SK-N-MC (cell line): ENCODE results near the gene FALEC.

ENCODE experiments used
- DNase-seq: peaks from one replicate; pipeline ENCODE4 v3.0.0-alpha.2; 2011; ENCODE audit warnings: low read depth, low spot score
- H3K27ac ChIP-seq: fragments of 200-600 bp; sonication (generic); 2 replicates; pipeline ENCODE4 v1.5.1; 2016; ENCODE audit warnings: mixed run types
- H3K36me3 ChIP-seq: fragments of 200-600 bp; sonication (generic); 2 replicates; pipeline ENCODE4 v1.6.1; 2017; ENCODE audit warnings: antibody characterized with exemption, low read length, mixed read lengths; ENCODE audit not compliant: insufficient read depth
- H3K4me3 ChIP-seq: fragments of 200-600 bp; sonication (generic); 2 replicates; pipeline ENCODE4 v1.5.1; 2016
- H3K9ac ChIP-seq: fragments of 200-600 bp; sonication (generic); 2 replicates; pipeline ENCODE4 v1.8.0; 2017; ENCODE audit warnings: mixed run types, mixed read lengths; ENCODE audit not compliant: insufficient read length
- H3K9me3 ChIP-seq: fragments of 200-600 bp; sonication (generic); 2 replicates; pipeline ENCODE4 v1.6.1; 2017; ENCODE audit warnings: low read depth, mild to moderate bottlenecking, antibody characterized with exemption, low read length, moderate library complexity, mixed read lengths
- EZH2 ChIP-seq: fragments of 200-600 bp; sonication (generic); IDR thresholded peaks from one replicate; pipeline ENCODE4 v1.6.1; 2017; ENCODE audit warnings: antibody characterized with exemption
- FOXP2 ChIP-seq: optimal IDR thresholded peaks from 2 replicates; pipeline ENCODE3; 2011; ENCODE audit warnings: mild to moderate bottlenecking, moderate library complexity; ENCODE audit not compliant: insufficient read depth; ENCODE audit errors: extremely low read length, control extremely low read depth
- POLR2AphosphoS5 ChIP-seq: IDR thresholded peaks from 2 replicates; pipeline ENCODE4 v1.6.1; 2012; ENCODE audit warnings: mild to moderate bottlenecking, low read depth, low read length, borderline replicate concordance

Gene FALEC

DNA sequence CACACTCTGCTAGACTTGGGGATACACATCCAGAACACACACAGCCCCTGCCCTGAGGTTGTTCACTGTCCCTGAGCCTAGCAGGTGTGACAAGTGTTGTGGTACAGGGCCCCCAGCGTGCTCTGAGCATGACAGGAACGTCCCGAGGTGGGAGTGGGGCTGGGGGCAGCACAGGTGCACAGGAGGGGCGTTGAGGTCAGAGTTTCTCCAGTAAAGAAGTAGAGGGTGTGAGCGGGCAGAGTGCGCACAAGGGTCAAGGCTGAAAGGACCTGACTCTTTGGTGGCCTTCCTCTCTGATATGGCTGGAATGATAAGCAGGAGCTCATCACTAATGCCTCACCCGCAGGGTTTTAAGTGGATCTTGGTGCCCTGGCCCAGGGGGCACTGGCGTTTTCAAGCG lies 1.3 kb upstream of the FALEC start:
- TF ChIP-seq POLR2AphosphoS5 (no peak), EZH2 (no peak), FOXP2 (no peak)
- no peaks in the 10 kb centered on the region for H3K9me3 ChIP-seq
- no peaks in the 10 kb centered on the region for H3K36me3 ChIP-seq
- no peak overlapping the region for H3K4me3 ChIP-seq
- H3K9ac ChIP-seq, result no peak overlapping the region
- no peak for DNase-seq
- no peak overlapping the region for H3K27ac ChIP-seq

DNA sequence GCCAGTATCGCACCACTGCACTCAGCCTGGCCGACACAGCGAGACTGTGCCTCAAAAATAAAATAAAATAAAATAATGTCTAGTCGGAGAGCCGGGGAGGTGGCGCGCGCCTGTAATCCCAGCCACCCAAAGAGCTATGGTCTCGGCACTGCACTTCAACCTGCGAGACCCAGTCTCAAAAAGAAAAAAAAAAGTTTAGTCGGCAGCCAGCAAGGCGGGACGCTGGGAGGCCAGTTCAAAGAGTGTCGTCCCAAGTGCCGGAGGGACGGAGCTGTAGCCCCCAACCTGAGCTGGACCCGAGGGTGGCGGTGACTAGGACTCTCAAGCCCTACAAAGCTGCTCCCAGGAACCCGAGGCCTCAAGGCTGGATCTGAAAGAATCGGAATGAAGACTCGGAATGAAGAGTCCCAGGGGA lies 632 bp upstream of the FALEC start:
- H3K27ac ChIP-seq, result no peak overlapping the region
- no peak overlapping the region for H3K9ac ChIP-seq
- no peak for TF ChIP-seq POLR2AphosphoS5
- no peak for TF ChIP-seq EZH2
- TF ChIP-seq FOXP2, result no peak

DNA sequence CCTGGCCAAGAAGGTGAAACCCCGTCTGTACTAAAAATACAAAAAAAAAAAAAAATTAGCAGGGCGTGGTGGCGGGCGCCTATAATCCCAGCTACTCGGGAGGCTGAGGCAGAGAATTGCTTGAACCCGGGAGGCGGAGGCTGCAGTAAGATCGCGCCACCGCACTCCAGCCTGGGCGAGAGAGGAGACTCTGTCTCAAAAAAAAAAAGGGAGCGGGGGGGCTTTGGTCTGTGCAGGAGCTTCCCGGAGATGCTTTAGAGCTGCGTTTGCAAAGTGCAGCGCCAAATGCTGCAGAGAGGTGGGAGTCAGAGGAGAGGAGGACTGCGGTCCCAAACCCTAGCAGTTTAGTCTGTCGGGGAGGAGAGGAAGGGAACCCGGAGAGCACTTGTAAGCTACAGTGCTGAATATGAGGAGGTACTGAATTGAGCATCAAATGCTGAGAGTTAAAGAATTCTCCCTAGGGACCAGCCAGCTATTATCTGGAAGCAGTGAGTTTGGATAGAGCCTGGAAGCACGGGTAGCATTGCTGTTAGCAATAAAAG lies 569 bp downstream of the FALEC start:
- no peak for DNase-seq
- Histone ChIP-seq H3K9ac (peak overlapping the region; percentile 55), H3K36me3 (no peaks in the 10 kb centered on the region), H3K27ac (no peak overlapping the region), H3K4me3 (peak overlapping the region; percentile 79), H3K9me3 (no peaks in the 10 kb centered on the region)
- TF ChIP-seq EZH2, result no peak
- TF ChIP-seq POLR2AphosphoS5, result no peak
- TF ChIP-seq FOXP2, result no peak

More for the DNA sequence above, 632 bp upstream of the FALEC start:
- H3K9me3 ChIP-seq, result no peaks in the 10 kb centered on the region
- H3K4me3 ChIP-seq, result peak overlapping the region; percentile 79
- no peaks in the 10 kb centered on the region for H3K36me3 ChIP-seq
- DNase-seq, result no peak

DNA sequence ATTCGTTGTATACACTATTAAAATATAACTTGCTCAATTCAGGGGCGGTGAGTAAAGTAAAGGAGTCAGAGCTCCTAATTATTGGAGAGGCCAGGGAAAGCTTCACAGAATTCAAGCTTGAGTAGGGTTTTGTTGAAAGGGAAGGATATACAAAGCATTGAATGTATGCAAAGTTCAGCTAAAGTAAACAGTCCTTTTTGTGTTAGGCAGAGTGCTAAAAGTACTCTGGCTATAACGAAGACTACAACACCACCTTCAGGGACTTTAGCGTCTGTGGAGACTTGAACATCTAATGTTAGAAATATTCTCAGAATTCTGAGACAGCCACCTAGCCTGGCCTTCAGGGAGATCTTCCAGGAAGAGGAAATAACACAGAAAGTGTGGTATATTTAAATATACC lies 1.1 kb downstream of the FALEC start:
- no peaks in the 10 kb centered on the region for H3K36me3 ChIP-seq
- no peaks in the 10 kb centered on the region for H3K9me3 ChIP-seq
- H3K9ac ChIP-seq, result no peak overlapping the region
- no peak for TF ChIP-seq EZH2
- TF ChIP-seq FOXP2, result no peak
- TF ChIP-seq POLR2AphosphoS5, result no peak
- no peak for DNase-seq
- peak overlapping the region; percentile 79 for H3K4me3 ChIP-seq
- no peak overlapping the region for H3K27ac ChIP-seq

DNA sequence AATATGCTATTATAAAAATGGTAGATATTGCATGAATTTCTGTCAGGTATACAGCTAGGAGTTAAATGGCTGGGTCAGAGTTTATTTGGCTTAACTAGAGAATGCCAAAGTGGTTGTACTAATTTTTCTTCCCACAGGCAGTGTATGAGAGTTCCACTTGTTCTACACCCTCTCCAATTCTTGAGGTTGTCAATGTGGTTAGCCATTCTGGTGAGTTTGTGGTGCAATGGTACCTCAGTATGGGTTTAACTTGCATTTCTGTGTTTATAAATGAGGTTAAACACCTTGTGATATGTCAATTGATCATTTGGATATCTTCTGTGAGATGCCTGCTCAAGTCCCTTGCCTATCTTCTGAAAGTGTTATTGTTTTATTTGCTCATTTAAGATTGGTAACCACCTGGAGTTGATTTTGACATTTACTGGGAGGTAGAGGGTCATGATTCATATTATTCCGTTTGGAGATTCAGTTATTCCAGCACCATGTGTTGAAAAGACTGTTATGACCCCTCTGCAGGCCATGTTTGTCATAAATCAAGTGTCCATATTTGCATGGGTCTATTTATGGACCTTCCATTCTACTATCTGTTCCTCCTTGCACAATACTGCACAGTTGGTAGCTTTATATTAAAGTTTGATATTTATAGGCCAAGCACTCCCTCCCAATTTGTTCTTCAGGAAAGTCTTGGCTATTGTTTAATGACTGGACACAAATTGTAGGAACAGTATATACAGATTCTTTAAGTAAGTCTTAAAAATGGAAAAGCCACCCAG lies 5.8 kb downstream of the FALEC start:
- TF ChIP-seq EZH2, result no peak
- TF ChIP-seq POLR2AphosphoS5, result no peak
- TF ChIP-seq FOXP2, result no peak
- Histone ChIP-seq H3K4me3 (no peak overlapping the region), H3K9me3 (no peaks in the 10 kb centered on the region), H3K9ac (no peak overlapping the region), H3K27ac (no peak overlapping the region), H3K36me3 (no peaks in the 10 kb centered on the region)
- DNase-seq, result no peak

DNA sequence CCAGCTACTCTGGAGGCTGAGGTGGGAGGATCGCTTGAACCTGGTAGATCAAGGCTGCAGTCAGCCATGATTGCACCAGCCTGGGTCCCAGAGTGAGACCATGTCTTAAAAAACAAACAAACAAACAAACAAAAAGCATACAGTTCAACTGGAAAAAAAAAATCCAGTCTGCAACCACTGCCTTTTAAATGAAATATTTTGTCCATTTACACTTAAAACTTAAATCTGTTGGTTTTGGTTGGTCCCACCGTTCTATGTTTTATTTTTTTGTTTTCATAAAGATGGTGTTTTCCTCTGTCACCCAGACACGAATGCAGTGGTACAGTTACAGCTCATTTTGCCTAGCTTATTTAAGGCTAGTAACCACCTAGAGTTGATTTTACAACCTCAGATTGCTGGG lies 9.8 kb downstream of the FALEC start:
- H3K27ac ChIP-seq, result no peak overlapping the region
- H3K9me3 ChIP-seq, result no peaks in the 10 kb centered on the region
- H3K4me3 ChIP-seq, result no peak overlapping the region
- TF ChIP-seq FOXP2 (no peak), EZH2 (no peak), POLR2AphosphoS5 (no peak)
- no peak for DNase-seq
- no peak overlapping the region for H3K9ac ChIP-seq
- no peaks in the 10 kb centered on the region for H3K36me3 ChIP-seq

DNA sequence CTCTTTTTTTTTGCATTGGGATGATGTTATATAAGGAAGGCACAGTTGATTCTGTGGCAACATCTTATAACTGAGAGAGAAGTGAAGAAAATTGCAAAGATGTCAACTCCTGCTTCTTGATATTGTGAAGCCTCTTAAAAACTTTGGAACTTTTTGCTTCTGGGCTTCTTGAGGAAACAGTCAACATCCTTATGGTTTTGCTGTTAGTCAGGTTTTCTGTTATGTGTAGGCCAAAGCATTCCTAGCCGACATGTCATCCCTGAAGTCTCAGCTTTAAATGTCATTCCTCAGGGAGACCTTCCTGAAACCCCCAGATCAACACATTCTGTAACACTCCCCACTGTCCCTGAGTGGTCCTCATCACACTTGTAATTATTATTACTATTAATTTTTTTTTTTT lies 12.6 kb downstream of the FALEC start:
- Histone ChIP-seq H3K36me3 (no peaks in the 10 kb centered on the region), H3K9me3 (no peaks in the 10 kb centered on the region), H3K27ac (no peak overlapping the region), H3K9ac (no peak overlapping the region), H3K4me3 (no peak overlapping the region)
- no peak for DNase-seq
- no peak for TF ChIP-seq FOXP2
- TF ChIP-seq EZH2, result no peak
- no peak for TF ChIP-seq POLR2AphosphoS5

DNA sequence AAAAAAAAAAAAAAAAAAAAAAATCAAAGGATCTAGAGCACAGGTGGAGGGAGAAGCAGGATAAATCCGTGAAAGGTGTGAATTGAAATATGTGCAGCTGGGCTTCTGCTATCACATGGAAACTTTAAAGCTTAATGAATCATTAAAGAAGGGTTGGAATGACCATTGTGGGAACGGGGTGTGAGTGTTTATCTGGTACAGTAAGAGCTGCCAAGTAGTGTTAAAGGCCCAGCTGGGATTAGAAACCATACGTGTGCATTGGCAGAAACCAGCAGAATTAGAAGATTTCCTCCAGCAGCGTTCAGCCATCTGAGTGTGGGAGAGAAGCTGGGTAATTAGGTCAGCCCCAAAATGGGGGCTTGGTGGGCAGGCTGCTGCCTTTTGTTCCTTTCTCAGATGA lies 13.5 kb downstream of the FALEC start:
- no peaks in the 10 kb centered on the region for H3K36me3 ChIP-seq
- DNase-seq, result no peak
- H3K9ac ChIP-seq, result no peak overlapping the region
- no peaks in the 10 kb centered on the region for H3K9me3 ChIP-seq
- no peak for TF ChIP-seq FOXP2
- no peak for TF ChIP-seq EZH2
- no peak for TF ChIP-seq POLR2AphosphoS5
- H3K27ac ChIP-seq, result no peak overlapping the region
- H3K4me3 ChIP-seq, result no peak overlapping the region
